ENCODE measurements around the gene TRIM22. TPM values are rescaled to one million over a fixed set of nuclear protein-coding genes. Genes with fewer than 3 reads are reported as not detected.

The TRIM22 gene
- total and polyA plus RNA-seq, 9 of the 15 experiments (the other 6 are each of a cell fraction or from before 2014, with no cell fraction given) = 0.06 to 1.1 (median 0.18) TPM; not detected in 2

- intact Hi-C loops (cut with micrococcal nuclease) = no loop called here
- no peaks in the 10 kb centered on the region for H3K79me2 ChIP-seq (ENCODE audit: control insufficient read depth, insufficient read depth, low read length)
- peaks cover 0 to 10% of the 10 kb centered on the region in 2 experiments; a peak in 3 of 5 replicates for H3K4me1 ChIP-seq (replicated peaks in 1 of 2; ENCODE audit: control insufficient read depth in 2 of 2, insufficient read depth in 2 of 2, low read length in 2 of 2)
- ChIA-PET CTCF (ENCODE audit: low intra/inter-chr PET ratio) (interaction anchor here (0.6 kb wide), 1 partner anchor 692 kb away, joined by 4 read pairs; no protein-coding TSS in a partner anchor), POLR2A (interaction anchor here (0.7 to 1.0 kb wide), 2 partner anchors 12 to 54 kb away, joined by 3 read pairs; no protein-coding TSS in a partner anchor)
- 83% methylated on average over 4 of the region's 5 CpGs for WGBS (ENCODE audit: insufficient coverage, low coverage, missing lambda C conversion rate)
- no peak overlapping the region for H3K4me2 ChIP-seq (ENCODE audit: insufficient read depth, low read length)
- FAIRE-seq = no peak
- H2AFZ ChIP-seq (ENCODE audit: low read depth, low read length) = no peak overlapping the region
- H3K9ac ChIP-seq (ENCODE audit: insufficient read depth in 1 of 2, low read depth in 2 of 2, low read length in 2 of 2) = no peak overlapping the region
- H3K9me1 ChIP-seq (ENCODE audit: control insufficient read depth, insufficient read depth, low read length) = peaks cover 3% of the 10 kb centered on the region
- H3K9me3 ChIP-seq (replicated peaks; ENCODE audit: control insufficient read depth, insufficient read depth, low read depth, low read length) = no peaks in the 10 kb centered on the region
- no peak for DNase-seq (ENCODE audit: extremely low read depth in 1 of 4, low spot score in 3 of 4)
- BruUV-seq (replicated peaks) = no TSS peak
- H3K4me3 ChIP-seq = no peak overlapping the region
- H3K36me3 ChIP-seq (ENCODE audit: control insufficient read depth, insufficient read depth, low read length) = peaks cover 9% of the 10 kb centered on the region; the same call in 2 of the 3 replicates
- no peak overlapping the region for H3K27ac ChIP-seq (ENCODE audit: extremely low read depth, low read depth, low read length)
- ATAC-seq = no peak
- H3K27me3 ChIP-seq (ENCODE audit: control insufficient read depth in 2 of 2, insufficient read depth in 2 of 2, low read length in 2 of 2) = no peaks in the 10 kb centered on the region
- in situ Hi-C loops (cut with MboI) = no loop called here
- no peaks in the 10 kb centered on the region for H4K20me1 ChIP-seq (replicated peaks; ENCODE audit: control insufficient read depth, insufficient read depth, low read length)
- TF ChIP-seq RBM15 (IDR thresholded peaks at IDR 0.05; ENCODE audit: insufficient read depth, low read length) (no peak), PKNOX1 (IDR thresholded peaks at IDR 0.05) (no peak), ESRRA (IDR thresholded peaks at IDR 0.05; ENCODE audit: borderline replicate concordance, low read depth) (no peak), ZNF695 (CRISPR knock-in tag; IDR thresholded peaks at IDR 0.05) (no peak), BCOR (IDR thresholded peaks at IDR 0.05) (no peak)
- TF ChIP-seq, protein P1, sequence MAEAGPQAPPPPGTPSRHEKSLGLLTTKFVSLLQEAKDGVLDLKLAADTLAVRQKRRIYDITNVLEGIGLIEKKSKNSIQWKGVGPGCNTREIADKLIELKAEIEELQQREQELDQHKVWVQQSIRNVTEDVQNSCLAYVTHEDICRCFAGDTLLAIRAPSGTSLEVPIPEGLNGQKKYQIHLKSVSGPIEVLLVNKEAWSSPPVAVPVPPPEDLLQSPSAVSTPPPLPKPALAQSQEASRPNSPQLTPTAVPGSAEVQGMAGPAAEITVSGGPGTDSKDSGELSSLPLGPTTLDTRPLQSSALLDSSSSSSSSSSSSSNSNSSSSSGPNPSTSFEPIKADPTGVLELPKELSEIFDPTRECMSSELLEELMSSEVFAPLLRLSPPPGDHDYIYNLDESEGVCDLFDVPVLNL (CRISPR knock-in tag; IDR thresholded peaks at IDR 0.05; ENCODE audit: low read depth) = no peak
- TF ChIP-seq, protein P2, sequence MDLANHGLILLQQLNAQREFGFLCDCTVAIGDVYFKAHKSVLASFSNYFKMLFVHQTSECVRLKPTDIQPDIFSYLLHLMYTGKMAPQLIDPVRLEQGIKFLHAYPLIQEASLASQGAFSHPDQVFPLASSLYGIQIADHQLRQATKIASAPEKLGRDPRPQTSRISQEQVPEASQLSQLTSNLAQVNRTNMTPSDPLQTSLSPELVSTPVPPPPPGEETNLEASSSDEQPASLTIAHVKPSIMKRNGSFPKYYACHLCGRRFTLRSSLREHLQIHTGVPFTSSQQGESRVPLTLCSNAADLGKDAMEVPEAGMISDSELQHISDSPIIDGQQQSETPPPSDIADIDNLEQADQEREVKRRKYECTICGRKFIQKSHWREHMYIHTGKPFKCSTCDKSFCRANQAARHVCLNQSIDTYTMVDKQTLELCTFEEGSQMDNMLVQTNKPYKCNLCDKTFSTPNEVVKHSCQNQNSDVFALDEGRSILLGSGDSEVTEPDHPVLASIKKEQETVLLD (IDR thresholded peaks at IDR 0.05) = no peak
- TF ChIP-seq, protein P3, sequence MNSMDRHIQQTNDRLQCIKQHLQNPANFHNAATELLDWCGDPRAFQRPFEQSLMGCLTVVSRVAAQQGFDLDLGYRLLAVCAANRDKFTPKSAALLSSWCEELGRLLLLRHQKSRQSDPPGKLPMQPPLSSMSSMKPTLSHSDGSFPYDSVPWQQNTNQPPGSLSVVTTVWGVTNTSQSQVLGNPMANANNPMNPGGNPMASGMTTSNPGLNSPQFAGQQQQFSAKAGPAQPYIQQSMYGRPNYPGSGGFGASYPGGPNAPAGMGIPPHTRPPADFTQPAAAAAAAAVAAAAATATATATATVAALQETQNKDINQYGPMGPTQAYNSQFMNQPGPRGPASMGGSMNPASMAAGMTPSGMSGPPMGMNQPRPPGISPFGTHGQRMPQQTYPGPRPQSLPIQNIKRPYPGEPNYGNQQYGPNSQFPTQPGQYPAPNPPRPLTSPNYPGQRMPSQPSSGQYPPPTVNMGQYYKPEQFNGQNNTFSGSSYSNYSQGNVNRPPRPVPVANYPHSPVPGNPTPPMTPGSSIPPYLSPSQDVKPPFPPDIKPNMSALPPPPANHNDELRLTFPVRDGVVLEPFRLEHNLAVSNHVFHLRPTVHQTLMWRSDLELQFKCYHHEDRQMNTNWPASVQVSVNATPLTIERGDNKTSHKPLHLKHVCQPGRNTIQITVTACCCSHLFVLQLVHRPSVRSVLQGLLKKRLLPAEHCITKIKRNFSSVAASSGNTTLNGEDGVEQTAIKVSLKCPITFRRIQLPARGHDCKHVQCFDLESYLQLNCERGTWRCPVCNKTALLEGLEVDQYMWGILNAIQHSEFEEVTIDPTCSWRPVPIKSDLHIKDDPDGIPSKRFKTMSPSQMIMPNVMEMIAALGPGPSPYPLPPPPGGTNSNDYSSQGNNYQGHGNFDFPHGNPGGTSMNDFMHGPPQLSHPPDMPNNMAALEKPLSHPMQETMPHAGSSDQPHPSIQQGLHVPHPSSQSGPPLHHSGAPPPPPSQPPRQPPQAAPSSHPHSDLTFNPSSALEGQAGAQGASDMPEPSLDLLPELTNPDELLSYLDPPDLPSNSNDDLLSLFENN (IDR thresholded peaks at IDR 0.05; ENCODE audit: low read depth in 2 of 2, low read length in 2 of 2) = no peak
- TF ChIP-seq, protein P4, sequence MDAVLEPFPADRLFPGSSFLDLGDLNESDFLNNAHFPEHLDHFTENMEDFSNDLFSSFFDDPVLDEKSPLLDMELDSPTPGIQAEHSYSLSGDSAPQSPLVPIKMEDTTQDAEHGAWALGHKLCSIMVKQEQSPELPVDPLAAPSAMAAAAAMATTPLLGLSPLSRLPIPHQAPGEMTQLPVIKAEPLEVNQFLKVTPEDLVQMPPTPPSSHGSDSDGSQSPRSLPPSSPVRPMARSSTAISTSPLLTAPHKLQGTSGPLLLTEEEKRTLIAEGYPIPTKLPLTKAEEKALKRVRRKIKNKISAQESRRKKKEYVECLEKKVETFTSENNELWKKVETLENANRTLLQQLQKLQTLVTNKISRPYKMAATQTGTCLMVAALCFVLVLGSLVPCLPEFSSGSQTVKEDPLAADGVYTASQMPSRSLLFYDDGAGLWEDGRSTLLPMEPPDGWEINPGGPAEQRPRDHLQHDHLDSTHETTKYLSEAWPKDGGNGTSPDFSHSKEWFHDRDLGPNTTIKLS (IDR thresholded peaks at IDR 0.05; ENCODE audit: borderline replicate concordance, low read depth) = no peak
- TF ChIP-seq, protein P5, sequence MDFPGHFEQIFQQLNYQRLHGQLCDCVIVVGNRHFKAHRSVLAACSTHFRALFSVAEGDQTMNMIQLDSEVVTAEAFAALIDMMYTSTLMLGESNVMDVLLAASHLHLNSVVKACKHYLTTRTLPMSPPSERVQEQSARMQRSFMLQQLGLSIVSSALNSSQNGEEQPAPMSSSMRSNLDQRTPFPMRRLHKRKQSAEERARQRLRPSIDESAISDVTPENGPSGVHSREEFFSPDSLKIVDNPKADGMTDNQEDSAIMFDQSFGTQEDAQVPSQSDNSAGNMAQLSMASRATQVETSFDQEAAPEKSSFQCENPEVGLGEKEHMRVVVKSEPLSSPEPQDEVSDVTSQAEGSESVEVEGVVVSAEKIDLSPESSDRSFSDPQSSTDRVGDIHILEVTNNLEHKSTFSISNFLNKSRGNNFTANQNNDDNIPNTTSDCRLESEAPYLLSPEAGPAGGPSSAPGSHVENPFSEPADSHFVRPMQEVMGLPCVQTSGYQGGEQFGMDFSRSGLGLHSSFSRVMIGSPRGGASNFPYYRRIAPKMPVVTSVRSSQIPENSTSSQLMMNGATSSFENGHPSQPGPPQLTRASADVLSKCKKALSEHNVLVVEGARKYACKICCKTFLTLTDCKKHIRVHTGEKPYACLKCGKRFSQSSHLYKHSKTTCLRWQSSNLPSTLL (IDR thresholded peaks at IDR 0.05) = no peak
Measured at GRCh38 chr11:5665746-5666401, 23.7 kb upstream of the TRIM22 start.

Data from K562 (cell line).